Sigmoid colon (tissue), 7 donors: Measurements from ENCODE around the gene TPK1. TPM values are rescaled to one million over a fixed set of nuclear protein-coding genes. Genes with fewer than 3 reads are reported as not detected.

Experiments
- DNase-seq: peaks from one replicate; pipeline ENCODE4 v3.0.0-alpha.2; 2019
- H3K27ac ChIP-seq, 4 donors: fragments of 200-600 bp; sonication (generic); one replicate each; pipeline ENCODE4 v1.5.1; 2016 to 2019; ENCODE audit warnings: mild to moderate bottlenecking in 1 of 4
- H3K27me3 ChIP-seq, 3 donors: fragments of 200-600 bp; sonication (generic); one replicate each; pipeline ENCODE4 v1.5.1; 2019; ENCODE audit warnings: mild to moderate bottlenecking in 1 of 3
- H3K36me3 ChIP-seq, 4 donors: fragments of 200-600 bp; sonication (generic); one replicate each; pipeline ENCODE4 v1.5.1; 2016 to 2019
- H3K4me1 ChIP-seq, 4 donors: fragments of 200-600 bp; sonication (generic); one replicate each; pipeline ENCODE4 v1.5.1; 2017 to 2019
- H3K4me3 ChIP-seq, 4 donors: fragments of 200-600 bp; sonication (generic); one replicate each; pipeline ENCODE4 v1.5.1; 2017 to 2019; ENCODE audit warnings: mild to moderate bottlenecking in 2 of 4, moderate library complexity in 1 of 4
- H3K9me3 ChIP-seq, 4 donors: fragments of 200-600 bp in 3 of 4; sonication (generic) in 3 of 4; one replicate each; pipeline versions ENCODE4 v1.5.1 to v1.6.1; 2013 to 2019
- EP300 ChIP-seq, 4 donors: sonication (generic); formaldehyde crosslinking; IDR thresholded peaks; one replicate each; pipeline ENCODE4 v1.6.1; 2017; ENCODE audit warnings: antibody characterized with exemption in 4 of 4
- POLR2A ChIP-seq, 2 donors: fragments of 450-650 bp; IDR thresholded peaks; one replicate each; pipeline ENCODE4 v1.6.1; 2016; ENCODE audit warnings: antibody characterized with exemption in 2 of 2, mild to moderate bottlenecking in 2 of 2, moderate library complexity in 2 of 2
- POLR2AphosphoS5 ChIP-seq, 4 donors: sonication (generic); formaldehyde crosslinking; IDR thresholded peaks; one replicate each; pipeline ENCODE4 v1.6.1; 2017; ENCODE audit warnings: antibody characterized with exemption in 4 of 4
- WGBS, 2 donors: extraction: QIAGEN DNeasy Blood & Tissue Kit; methylation state at CpG; one replicate each; pipeline ENCODE4 v1.1.7; 2013; 5-methylcytosine and 5-hydroxymethylcytosine counted together
- intact Hi-C: fragments of 100-400 bp; cut with DNase I; formaldehyde crosslinking; loops from one replicate; pipeline ENCODE4 v1.15.1; 2023
- polyA plus RNA-seq, 3 donors: library from polyadenylated mRNA; stranded (reverse); fragments of 200-250 nt; gene quantifications; one replicate each; pipeline ENCODE4 v1.2.3, GENCODE V29; 2013
- total RNA-seq, 4 donors: library from RNA; depleted of rRNA; stranded (reverse); fragments of >200 nt; gene quantifications; one replicate each; pipeline ENCODE4 v1.1.0, GENCODE V29; 2016
- TF ChIP-seq, protein P1 (sequence below), 4 experiments: fragments of 450-650 bp in 3 of 4; fragments of 200-600 bp in 1 of 4; IDR thresholded peaks; one replicate each; pipeline ENCODE4 v1.5.1; 2016 to 2019; ENCODE audit warnings: antibody characterized with exemption in 4 of 4, mild to moderate bottlenecking in 3 of 4, moderate library complexity in 2 of 4
- donor health status: healthy with polysubstance abuse.
- donor health status: Bipolar disorder and iron deficiency.
- donor health status: healthy.

Gene TPK1
- total and polyA plus RNA-seq, 7 donors, result 4.1 to 14.3 (median 7.2) TPM

DNA sequence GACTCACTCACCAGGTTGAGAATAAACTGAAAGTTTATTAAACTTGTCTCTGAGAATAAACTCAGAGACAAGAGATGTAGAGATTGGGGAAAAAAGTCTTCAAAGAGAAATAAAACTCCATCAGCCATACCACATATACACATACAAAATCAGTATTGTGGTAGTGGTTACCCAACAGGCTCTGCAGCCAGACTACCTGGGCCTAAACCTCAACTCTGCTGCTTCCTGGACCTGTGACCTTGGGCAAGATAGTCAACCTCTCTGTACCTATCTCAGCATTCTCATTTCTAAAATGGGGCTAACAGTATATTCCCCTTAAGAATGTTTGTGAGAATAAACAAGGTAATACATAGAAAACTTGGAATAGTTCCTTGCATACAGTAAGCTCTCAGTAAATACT, 15.3 kb downstream of the TPK1 start:
- no peaks in the 10 kb centered on the region for H3K27me3 ChIP-seq
- H3K4me1 ChIP-seq, result peaks cover 0 to 11% (median 0%) of the 10 kb centered on the region in 4 donors
- no peak overlapping the region for H3K27ac ChIP-seq
- no peak for DNase-seq
- intact Hi-C loops, result no loop called here
- no peaks in the 10 kb centered on the region for H3K9me3 ChIP-seq
- H3K4me3 ChIP-seq, result no peak overlapping the region
- no peaks in the 10 kb centered on the region for H3K36me3 ChIP-seq
- TF ChIP-seq EP300 (IDR thresholded peaks at IDR 0.05) (no peak), POLR2A (IDR thresholded peaks at IDR 0.05) (no peak), POLR2AphosphoS5 (IDR thresholded peaks at IDR 0.05) (no peak)
- TF ChIP-seq, protein P1, sequence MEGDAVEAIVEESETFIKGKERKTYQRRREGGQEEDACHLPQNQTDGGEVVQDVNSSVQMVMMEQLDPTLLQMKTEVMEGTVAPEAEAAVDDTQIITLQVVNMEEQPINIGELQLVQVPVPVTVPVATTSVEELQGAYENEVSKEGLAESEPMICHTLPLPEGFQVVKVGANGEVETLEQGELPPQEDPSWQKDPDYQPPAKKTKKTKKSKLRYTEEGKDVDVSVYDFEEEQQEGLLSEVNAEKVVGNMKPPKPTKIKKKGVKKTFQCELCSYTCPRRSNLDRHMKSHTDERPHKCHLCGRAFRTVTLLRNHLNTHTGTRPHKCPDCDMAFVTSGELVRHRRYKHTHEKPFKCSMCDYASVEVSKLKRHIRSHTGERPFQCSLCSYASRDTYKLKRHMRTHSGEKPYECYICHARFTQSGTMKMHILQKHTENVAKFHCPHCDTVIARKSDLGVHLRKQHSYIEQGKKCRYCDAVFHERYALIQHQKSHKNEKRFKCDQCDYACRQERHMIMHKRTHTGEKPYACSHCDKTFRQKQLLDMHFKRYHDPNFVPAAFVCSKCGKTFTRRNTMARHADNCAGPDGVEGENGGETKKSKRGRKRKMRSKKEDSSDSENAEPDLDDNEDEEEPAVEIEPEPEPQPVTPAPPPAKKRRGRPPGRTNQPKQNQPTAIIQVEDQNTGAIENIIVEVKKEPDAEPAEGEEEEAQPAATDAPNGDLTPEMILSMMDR (IDR thresholded peaks at IDR 0.05), result no peak

DNA sequence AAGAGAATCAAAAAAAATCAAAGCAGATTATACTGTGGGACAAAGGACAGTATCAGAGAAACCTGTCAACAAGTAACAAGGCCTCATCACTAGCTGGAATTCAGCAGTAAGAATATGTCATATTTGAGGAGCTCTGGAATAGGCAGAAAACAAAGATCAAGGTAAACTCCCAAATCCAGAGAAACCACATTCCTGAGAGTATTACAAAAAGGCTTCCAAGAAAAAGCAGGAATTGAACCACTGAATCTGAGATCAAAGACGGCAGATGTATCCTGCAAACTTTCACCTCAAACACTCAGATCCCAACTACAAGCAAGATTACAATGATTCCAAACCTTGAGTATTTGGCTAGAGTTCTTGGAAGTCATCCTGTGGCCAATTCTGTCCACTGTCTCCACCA, 16.3 kb downstream of the TPK1 start:
- Histone ChIP-seq H3K36me3 (no peaks in the 10 kb centered on the region), H3K27ac (no peak overlapping the region), H3K27me3 (no peaks in the 10 kb centered on the region), H3K9me3 (no peaks in the 10 kb centered on the region), H3K4me1 (peaks cover 0 to 8% (median 0%) of the 10 kb centered on the region in 4 donors), H3K4me3 (no peak overlapping the region)
- TF ChIP-seq POLR2AphosphoS5 (IDR thresholded peaks at IDR 0.05) (no peak), EP300 (IDR thresholded peaks at IDR 0.05) (no peak), POLR2A (IDR thresholded peaks at IDR 0.05) (no peak)
- TF ChIP-seq, protein P1 (IDR thresholded peaks at IDR 0.05), result no peak
- 89 to 98% methylated on average over 1 of the region's 1 CpG for WGBS, 2 donors
- intact Hi-C loops, result no loop called here
- no peak for DNase-seq

DNA sequence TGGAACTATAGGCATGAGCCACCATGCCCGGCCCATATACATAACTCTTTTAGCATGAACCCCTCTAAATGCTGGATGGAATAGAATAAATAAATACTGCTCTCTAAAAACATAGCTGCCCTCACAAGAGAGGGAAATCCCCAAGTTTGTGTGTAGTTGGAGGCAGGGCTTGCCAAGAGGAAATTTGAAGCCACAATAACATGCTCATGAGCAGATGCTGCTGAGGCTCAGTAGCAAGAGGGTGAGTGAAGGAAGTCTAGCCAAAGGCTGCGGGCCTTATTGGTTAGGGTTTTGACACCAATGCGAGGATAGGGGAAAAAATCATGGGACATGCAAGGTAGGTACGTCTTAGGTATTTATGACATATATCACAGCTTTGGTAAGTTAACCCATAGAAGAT, 17.3 kb downstream of the TPK1 start:
- intact Hi-C loops, result no loop called here
- WGBS, 2 donors, result 40 to 72% methylated on average over 4 of the region's 4 CpGs
- H3K36me3 ChIP-seq, result no peaks in the 10 kb centered on the region
- H3K4me1 ChIP-seq, result peaks cover 0 to 2% (median 0%) of the 10 kb centered on the region in 4 donors
- no peaks in the 10 kb centered on the region for H3K9me3 ChIP-seq
- H3K4me3 ChIP-seq, result no peak overlapping the region
- no peaks in the 10 kb centered on the region for H3K27me3 ChIP-seq
- no peak for DNase-seq
- TF ChIP-seq, protein P1 (IDR thresholded peaks at IDR 0.05), result no peak
- no peak for TF ChIP-seq EP300 (IDR thresholded peaks at IDR 0.05)
- TF ChIP-seq POLR2AphosphoS5 (IDR thresholded peaks at IDR 0.05), result no peak
- no peak for TF ChIP-seq POLR2A (IDR thresholded peaks at IDR 0.05)
- H3K27ac ChIP-seq, result no peak overlapping the region

DNA sequence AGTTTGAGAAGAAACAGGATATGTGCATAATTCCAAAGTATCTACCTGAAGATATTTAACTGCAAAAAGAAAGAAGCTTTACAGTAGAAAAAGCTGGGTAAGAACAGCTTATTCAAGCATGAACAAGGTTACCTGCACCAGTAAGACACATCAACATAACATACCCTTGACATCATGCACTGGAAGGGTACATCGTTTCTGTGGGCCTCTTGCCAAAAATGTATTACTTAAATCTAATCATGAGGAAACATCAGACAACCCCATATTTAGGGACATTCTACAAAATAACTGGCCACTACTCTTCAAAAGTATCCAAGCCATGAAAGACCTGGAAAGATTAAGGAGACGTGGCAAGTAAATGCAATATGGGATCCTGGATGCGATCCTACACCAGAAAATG, 18.9 kb downstream of the TPK1 start:
- no peaks in the 10 kb centered on the region for H3K36me3 ChIP-seq
- H3K27ac ChIP-seq, result no peak overlapping the region
- no peaks in the 10 kb centered on the region for H3K27me3 ChIP-seq
- no peak overlapping the region for H3K4me3 ChIP-seq
- no peaks in the 10 kb centered on the region for H3K4me1 ChIP-seq
- no peak for TF ChIP-seq POLR2A (IDR thresholded peaks at IDR 0.05)
- TF ChIP-seq EP300 (IDR thresholded peaks at IDR 0.05), result no peak
- TF ChIP-seq POLR2AphosphoS5 (IDR thresholded peaks at IDR 0.05), result no peak
- TF ChIP-seq, protein P1 (IDR thresholded peaks at IDR 0.05), result no peak
- intact Hi-C loops, result no loop called here
- 82 to 87% methylated on average over 3 of the region's 3 CpGs for WGBS, 2 donors
- H3K9me3 ChIP-seq, result no peaks in the 10 kb centered on the region
- no peak for DNase-seq

DNA sequence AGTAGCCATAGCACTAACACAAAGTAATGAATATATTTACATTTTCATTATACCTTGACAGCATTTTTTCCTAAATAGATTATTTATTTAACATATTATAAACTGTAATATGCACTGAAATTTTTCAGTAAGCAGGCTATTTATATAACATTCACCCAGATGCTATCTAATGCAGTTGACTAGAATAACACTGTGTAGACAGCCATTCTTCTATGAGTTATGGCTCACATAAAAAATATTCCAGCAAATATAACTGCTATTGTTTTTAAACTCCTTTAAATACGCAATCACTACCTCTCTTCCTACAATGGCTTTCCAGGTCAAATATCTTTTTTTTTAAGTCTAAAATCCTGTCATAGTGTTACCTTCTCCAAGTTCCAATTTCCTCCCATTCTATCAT, 21.6 kb downstream of the TPK1 start:
- H3K4me3 ChIP-seq, result no peak overlapping the region
- intact Hi-C loops, result no loop called here
- no peaks in the 10 kb centered on the region for H3K4me1 ChIP-seq
- WGBS, 2 donors, result 86 to 97% methylated on average over 1 of the region's 1 CpG
- H3K9me3 ChIP-seq, result no peaks in the 10 kb centered on the region
- DNase-seq, result no peak
- no peaks in the 10 kb centered on the region for H3K36me3 ChIP-seq
- no peaks in the 10 kb centered on the region for H3K27me3 ChIP-seq
- H3K27ac ChIP-seq, result no peak overlapping the region
- no peak for TF ChIP-seq POLR2A (IDR thresholded peaks at IDR 0.05)
- TF ChIP-seq, protein P1 (IDR thresholded peaks at IDR 0.05), result no peak
